ENCODE results near the gene CKAP5. TPM values are rescaled to one million over a fixed set of nuclear protein-coding genes. Genes with fewer than 3 reads are reported as not detected.

CKAP5 gene
- total and polyA plus RNA-seq, 10 donors = 6.5 to 55.4 (median 38.7) TPM

- WGBS, 5 donors = 75 to 90% (median 82%) methylated on average over 7 of the region's 7 CpGs
- Histone ChIP-seq H3K4me1 (peaks cover 0 to 6% (median 4%) of the 10 kb centered on the region in 6 donors), H3K36me3 (peaks cover 0 to 13% (median 0%) of the 10 kb centered on the region in 6 donors), H3K9me3 (no peaks in the 10 kb centered on the region), H3K27ac (no peak overlapping the region), H3K27me3 (replicated peaks in 1 of 7) (peaks cover 0 to 4% (median 0%) of the 10 kb centered on the region in 7 donors), H3K4me3 (no peak overlapping the region)
- peak; percentile 58 for DNase-seq
- intact Hi-C loops (cut with DNase I; ENCODE audit: low total_unique reads) = loop anchor here (2.0 kb wide), 1 partner anchor 264 kb away; no protein-coding TSS in a partner anchor
- TF ChIP-seq CTCF (IDR thresholded peaks at IDR 0.05 in 8 of 11, conservative IDR thresholded peaks at IDR 0.05 in 3 of 11) = no peak
- no peak for TF ChIP-seq POLR2A (IDR thresholded peaks at IDR 0.05)
- no peak for TF ChIP-seq POLR2AphosphoS5 (IDR thresholded peaks at IDR 0.05)
Measured at GRCh38 chr11:46889251-46889650, 43.2 kb upstream of the CKAP5 start.

- peak; percentile 14 for DNase-seq
- intact Hi-C loops (cut with DNase I; ENCODE audit: low total_unique reads) = loop anchor here (2.0 kb wide), 1 partner anchor 264 kb away; no protein-coding TSS in a partner anchor
- H3K27me3 ChIP-seq (replicated peaks in 1 of 7) = peaks cover 0 to 4% (median 0%) of the 10 kb centered on the region in 7 donors
- H3K9me3 ChIP-seq = no peaks in the 10 kb centered on the region
- H3K36me3 ChIP-seq = peaks cover 0 to 13% (median 0%) of the 10 kb centered on the region in 6 donors
- TF ChIP-seq CTCF (IDR thresholded peaks at IDR 0.05 in 8 of 11, conservative IDR thresholded peaks at IDR 0.05 in 3 of 11) (no peak), POLR2A (IDR thresholded peaks at IDR 0.05) (no peak), POLR2AphosphoS5 (IDR thresholded peaks at IDR 0.05) (no peak)
- H3K27ac ChIP-seq = no peak overlapping the region
- H3K4me1 ChIP-seq = peaks cover 0 to 6% (median 4%) of the 10 kb centered on the region in 6 donors
- no peak overlapping the region for H3K4me3 ChIP-seq
- WGBS, 5 donors = 79 to 89% (median 87%) methylated on average over 5 of the region's 5 CpGs
Measured at GRCh38 chr11:46888636-46889035, 42.6 kb upstream of the CKAP5 start.

GRCh38 chr11:46886211-46886610, 40.1 kb upstream of the CKAP5 start:
- intact Hi-C loops (cut with DNase I; ENCODE audit: low total_unique reads) = no loop called here
- WGBS, 5 donors = 89 to 96% (median 92%) methylated on average over 11 of the region's 11 CpGs
- peaks cover 0 to 18% (median 0%) of the 10 kb centered on the region in 6 donors for H3K36me3 ChIP-seq
- H3K4me3 ChIP-seq = no peak overlapping the region
- TF ChIP-seq POLR2A (IDR thresholded peaks at IDR 0.05) (no peak), CTCF (IDR thresholded peaks at IDR 0.05 in 8 of 11, conservative IDR thresholded peaks at IDR 0.05 in 3 of 11) (no peak), POLR2AphosphoS5 (IDR thresholded peaks at IDR 0.05) (no peak)
- no peak for DNase-seq
- no peaks in the 10 kb centered on the region for H3K9me3 ChIP-seq
- no peak overlapping the region for H3K27ac ChIP-seq
- peaks cover 0 to 4% (median 0%) of the 10 kb centered on the region in 7 donors for H3K27me3 ChIP-seq (replicated peaks in 1 of 7)
- peaks cover 0 to 12% (median 8%) of the 10 kb centered on the region in 6 donors for H3K4me1 ChIP-seq

- Histone ChIP-seq H3K27ac (no peak overlapping the region), H3K9me3 (no peaks in the 10 kb centered on the region), H3K4me1 (peaks cover 0 to 13% (median 2%) of the 10 kb centered on the region in 6 donors), H3K36me3 (peaks cover 0 to 43% (median 16%) of the 10 kb centered on the region in 6 donors), H3K27me3 (replicated peaks in 1 of 7) (no peaks in the 10 kb centered on the region), H3K4me3 (no peak overlapping the region)
- DNase-seq = peak; percentile 56
- TF ChIP-seq POLR2AphosphoS5 (IDR thresholded peaks at IDR 0.05) = no peak
- TF ChIP-seq POLR2A (IDR thresholded peaks at IDR 0.05) = no peak
- no peak for TF ChIP-seq CTCF (IDR thresholded peaks at IDR 0.05 in 8 of 11, conservative IDR thresholded peaks at IDR 0.05 in 3 of 11)
- WGBS, 5 donors = 90 to 99% (median 97%) methylated on average over 9 to 10 of the region's 10 CpGs
- intact Hi-C loops (cut with DNase I; ENCODE audit: low total_unique reads) = no loop called here
Measured at GRCh38 chr11:46879056-46879585, 33.0 kb upstream of the CKAP5 start.
